RWPE1 (cell line): ENCODE data around the gene GCK.

Experiments
- CTCF ChIA-PET: fragments of 350-600 bp; sonication (Branson Sonifier 250); formaldehyde crosslinking; extraction: SDS; loops from one replicate; lab custom pipeline; 2021; lab: Yijun Ruan, JAX
- POLR2A ChIA-PET: fragments of 400-600 bp; formaldehyde crosslinking; extraction: SDS; loops from one replicate; lab custom pipeline; 2020; ENCODE audit warnings: antibody characterized with exemption; ENCODE audit not compliant: low non-redundant PET; lab: Yijun Ruan, JAX
- DNase-seq: peaks from one replicate; pipeline ENCODE4 v3.0.0; 2012; ENCODE audit warnings: low spot score
- H3K27ac ChIP-seq: fragments of 450-650 bp; 2 replicates; pipeline ENCODE4 v1.5.1; 2017
- TF ChIP-seq, protein P1 (sequence below): fragments of 450-650 bp; conservative IDR thresholded peaks from 2 replicates; pipeline ENCODE4 v1.5.1; 2017; ENCODE audit warnings: low read depth, mild to moderate bottlenecking

The GCK gene

GRCh38 chr7:44167920-44168319, 21.3 kb downstream of the GCK start:
- ChIA-PET CTCF (no interaction called here), POLR2A (no interaction called here)
- no peak for DNase-seq
- TF ChIP-seq, protein P1, sequence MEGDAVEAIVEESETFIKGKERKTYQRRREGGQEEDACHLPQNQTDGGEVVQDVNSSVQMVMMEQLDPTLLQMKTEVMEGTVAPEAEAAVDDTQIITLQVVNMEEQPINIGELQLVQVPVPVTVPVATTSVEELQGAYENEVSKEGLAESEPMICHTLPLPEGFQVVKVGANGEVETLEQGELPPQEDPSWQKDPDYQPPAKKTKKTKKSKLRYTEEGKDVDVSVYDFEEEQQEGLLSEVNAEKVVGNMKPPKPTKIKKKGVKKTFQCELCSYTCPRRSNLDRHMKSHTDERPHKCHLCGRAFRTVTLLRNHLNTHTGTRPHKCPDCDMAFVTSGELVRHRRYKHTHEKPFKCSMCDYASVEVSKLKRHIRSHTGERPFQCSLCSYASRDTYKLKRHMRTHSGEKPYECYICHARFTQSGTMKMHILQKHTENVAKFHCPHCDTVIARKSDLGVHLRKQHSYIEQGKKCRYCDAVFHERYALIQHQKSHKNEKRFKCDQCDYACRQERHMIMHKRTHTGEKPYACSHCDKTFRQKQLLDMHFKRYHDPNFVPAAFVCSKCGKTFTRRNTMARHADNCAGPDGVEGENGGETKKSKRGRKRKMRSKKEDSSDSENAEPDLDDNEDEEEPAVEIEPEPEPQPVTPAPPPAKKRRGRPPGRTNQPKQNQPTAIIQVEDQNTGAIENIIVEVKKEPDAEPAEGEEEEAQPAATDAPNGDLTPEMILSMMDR: no peak
- no peak overlapping the region for H3K27ac ChIP-seq

- DNase-seq: peak; percentile 59
- ChIA-PET POLR2A (no interaction called here), CTCF (interaction anchor here (0.7 to 1.0 kb wide), 3 partner anchors 9 to 37 kb away, joined by 3 to 5 read pairs (median 4); partner anchors contain the start of gene YKT6)
- TF ChIP-seq, protein P1: no peak
- H3K27ac ChIP-seq: no peak overlapping the region
These were observed 25.6 kb downstream of the GCK start for GRCh38 chr7:44163591-44163990.

DNA sequence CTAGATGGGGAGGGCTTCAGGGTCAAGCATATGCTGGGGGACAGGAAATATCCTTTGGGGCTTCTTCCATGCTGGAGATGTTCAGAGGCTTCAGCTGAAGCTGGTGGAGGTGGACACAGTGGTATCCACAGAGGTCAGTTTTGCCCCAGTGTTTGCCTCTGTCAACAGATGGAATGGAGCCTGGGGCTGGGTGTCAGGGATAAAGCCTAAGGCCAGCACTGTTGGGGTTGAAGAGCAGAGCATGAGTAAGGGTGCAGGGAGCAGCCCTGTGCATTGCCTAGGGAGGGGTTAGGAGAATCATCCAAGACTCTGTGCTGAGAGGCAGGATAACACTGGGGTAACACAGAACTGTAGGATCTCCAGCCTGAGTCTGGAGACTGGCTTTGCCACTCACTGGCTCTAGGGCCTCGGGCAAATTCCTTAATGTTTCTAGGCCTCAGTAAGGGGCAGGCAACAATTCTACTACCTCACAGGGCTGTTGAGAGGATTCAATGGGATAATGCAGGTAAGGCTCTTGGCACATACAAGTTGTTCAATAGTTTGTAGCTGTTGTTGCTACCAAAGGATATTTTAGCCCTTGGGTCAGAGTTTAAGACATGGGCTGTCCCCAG, 26.3 kb downstream of the GCK start:
- ChIA-PET CTCF (interaction anchor here (0.7 to 1.0 kb wide), 2 partner anchors 9 to 25 kb away, joined by 3 to 5 read pairs; no protein-coding TSS in a partner anchor), POLR2A (no interaction called here)
- H3K27ac ChIP-seq: no peak overlapping the region
- TF ChIP-seq, protein P1: no peak
- no peak for DNase-seq

DNA sequence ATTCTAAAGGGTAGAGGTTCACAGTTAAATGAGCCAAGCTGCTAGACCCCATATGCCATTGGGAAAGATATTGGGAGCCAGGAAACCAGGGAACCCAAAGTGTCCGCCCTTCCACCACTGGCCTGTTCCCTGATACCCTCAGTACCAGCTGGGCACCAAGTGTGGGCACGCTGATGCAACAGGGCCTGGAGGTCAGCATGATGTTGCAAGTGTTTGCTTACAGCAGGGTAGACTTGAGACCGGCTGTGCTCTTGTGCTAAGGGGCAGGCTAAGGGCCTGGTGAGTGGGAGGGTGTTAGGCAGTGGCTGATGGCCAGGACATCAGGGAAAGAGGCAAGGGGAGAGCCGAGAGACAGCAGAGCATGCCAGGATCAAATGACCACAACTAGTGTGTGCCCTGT, 27.1 kb downstream of the GCK start:
- ChIA-PET POLR2A (no interaction called here), CTCF (interaction anchor here (0.7 kb wide), 1 partner anchor 12 kb away, joined by 3 read pairs; no protein-coding TSS in a partner anchor)
- no peak for DNase-seq
- TF ChIP-seq, protein P1: no peak
- no peak overlapping the region for H3K27ac ChIP-seq

DNA sequence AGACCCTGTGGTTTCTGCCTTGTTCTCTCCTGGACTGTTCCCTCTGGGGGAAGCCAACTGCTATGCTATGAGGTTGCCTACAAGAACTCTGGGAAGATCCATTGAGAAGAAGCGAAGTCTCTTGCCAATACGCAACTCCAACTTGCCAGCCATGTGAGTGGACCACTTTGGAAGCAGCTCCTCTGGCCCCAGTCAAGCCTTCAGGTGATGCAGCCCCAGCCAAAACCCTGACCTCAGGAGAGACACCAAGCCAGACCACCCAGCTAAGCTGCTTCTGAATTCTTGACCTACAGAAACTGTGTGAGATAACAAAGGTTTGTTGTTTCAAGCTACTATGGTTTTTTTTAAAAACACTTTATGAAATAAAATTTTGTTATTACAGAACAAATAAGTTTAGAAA, 27.9 kb downstream of the GCK start:
- TF ChIP-seq, protein P1: no peak
- no peak for DNase-seq
- ChIA-PET POLR2A (no interaction called here), CTCF (no interaction called here)
- no peak overlapping the region for H3K27ac ChIP-seq

DNA sequence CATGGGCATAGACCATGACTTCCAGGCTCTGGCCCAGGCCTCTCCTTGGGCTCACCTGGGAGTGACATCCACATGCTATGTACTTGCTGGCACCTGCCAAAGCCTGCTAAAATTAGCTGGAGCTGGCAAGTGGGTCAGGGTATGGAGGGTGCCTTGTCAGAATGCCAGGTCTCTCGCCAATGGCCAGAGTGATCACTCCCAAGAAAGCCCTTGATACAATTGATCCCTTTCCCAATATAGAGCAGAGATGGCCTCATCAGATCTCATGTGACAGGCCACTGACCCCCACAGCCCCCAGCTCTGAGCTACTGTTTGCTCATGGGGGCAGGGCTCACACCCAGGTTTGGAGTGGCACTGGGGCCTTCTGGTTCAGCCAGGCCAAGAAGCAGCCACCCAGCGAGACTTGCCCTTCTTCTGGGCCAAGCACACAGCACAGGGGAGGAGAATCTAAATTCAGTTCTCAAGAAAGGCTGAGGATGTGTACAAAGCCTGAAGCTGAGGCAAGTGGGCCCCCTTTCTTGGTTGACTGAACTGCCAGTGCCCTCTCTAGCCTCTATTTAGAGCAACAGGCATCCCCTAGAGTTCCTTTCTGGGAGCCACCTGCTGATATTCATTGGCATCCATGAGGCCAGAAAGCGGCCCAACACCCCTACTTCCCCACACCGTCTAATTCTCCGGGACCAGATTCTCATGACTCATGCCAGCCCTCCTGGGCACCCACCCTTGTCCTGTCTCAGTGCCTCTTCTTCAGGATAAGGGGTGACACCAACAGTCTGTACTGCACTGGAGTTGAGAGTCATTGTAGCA, 29.2 kb downstream of the GCK start:
- H3K27ac ChIP-seq: no peak overlapping the region
- no peak for DNase-seq
- CTCF ChIA-PET: no interaction called here
- POLR2A ChIA-PET: no interaction called here
- TF ChIP-seq, protein P1: no peak
